K562 (cell line): Measurements from ENCODE around the gene ACE. TPM values are rescaled to one million over a fixed set of nuclear protein-coding genes. Genes with fewer than 3 reads are reported as not detected.
A peak's percentile ranks its signal among the peaks of the same experiment; 100 is the strongest.

Experiments
- CREB1 ChIP-seq, 2 experiments: sonication (generic) in 1 of 2; formaldehyde crosslinking in 1 of 2; IDR thresholded peaks; 2 replicates each; pipeline versions ENCODE4 v1.6.1 to v1.8.0; 2012 to 2022; ENCODE audit warnings: inconsistent platforms in 1 of 2, mild to moderate bottlenecking in 1 of 2, missing genetic modification reagents in 1 of 2, moderate library complexity in 1 of 2
- E2F6 ChIP-seq, 2 experiments: IDR thresholded peaks; 2 replicates each; pipeline ENCODE4 v1.6.1; 2011; ENCODE audit warnings: borderline replicate concordance in 1 of 2, control low read depth in 1 of 2, low read depth in 1 of 2, low read length in 1 of 2, mild to moderate bottlenecking in 1 of 2, mixed read lengths in 1 of 2, moderate library complexity in 1 of 2; ENCODE audit not compliant: insufficient read depth in 1 of 2, insufficient read length in 1 of 2, poor library complexity in 1 of 2, severe bottlenecking in 1 of 2; ENCODE audit errors: extremely low read depth in 1 of 2
- EGR1 ChIP-seq: fragments of 450-650 bp; conservative IDR thresholded peaks from 2 replicates; pipeline ENCODE4 v1.6.1; 2017; ENCODE audit warnings: mild to moderate bottlenecking
- KAT2B ChIP-seq: IDR thresholded peaks from one replicate; pipeline ENCODE4 v1.6.1; 2012; ENCODE audit warnings: low read depth, mild to moderate bottlenecking, control low read depth, inconsistent platforms, low read length, moderate library complexity
- L3MBTL2 ChIP-seq: fragments of 450-650 bp; IDR thresholded peaks from 2 replicates; pipeline ENCODE4 v1.6.1; 2016; ENCODE audit warnings: mild to moderate bottlenecking, moderate library complexity
- MEIS2 ChIP-seq: fragments of 450-650 bp; IDR thresholded peaks from 2 replicates; pipeline ENCODE4 v1.6.1; 2014; ENCODE audit warnings: mild to moderate bottlenecking; ENCODE audit not compliant: partially characterized antibody
- MTA2 ChIP-seq: fragments of 450-650 bp; IDR thresholded peaks from 2 replicates; pipeline ENCODE4 v1.6.1; 2016; ENCODE audit warnings: low read depth
- TAF15 ChIP-seq: fragments of 200-400 bp; formaldehyde crosslinking; IDR thresholded peaks from 2 replicates; pipeline ENCODE4 v1.6.1; 2017; ENCODE audit warnings: mild to moderate bottlenecking, low read depth, low read length, moderate library complexity
- TRIM28 ChIP-seq: fragments of 450-650 bp; IDR thresholded peaks from 2 replicates; pipeline ENCODE4 v1.6.1; 2017
- ZNF175 ChIP-seq: fragments of 200-800 bp; sonication (Bioruptor generic); IDR thresholded peaks from 2 replicates; pipeline ENCODE4 v1.6.1; 2016; ENCODE audit warnings: low read depth, mild to moderate bottlenecking, missing genetic modification characterization, missing compliant biosample characterization
- ZNF583 ChIP-seq: fragments of 250-450 bp; sonication (Bioruptor Pico); IDR thresholded peaks from 2 replicates; pipeline ENCODE4 v1.4.0; 2020
- ZNF644 ChIP-seq: fragments of 200-800 bp; sonication (Bioruptor generic); IDR thresholded peaks from 2 replicates; pipeline ENCODE4 v1.6.1; 2016; ENCODE audit warnings: low read depth, missing genetic modification characterization, missing compliant biosample characterization
- polyA plus RNA-seq, 8 experiments: library from polyadenylated mRNA; depleted of rRNA in 4 of 8; stranded (reverse) in 5 of 8; unstranded in 3 of 8; fragments of >200 nt; fragmentation: Nextera tagmentation in 2 of 8; fragmentation: Illumina TruSeq in 1 of 8; extraction: Ambion mirVana in 2 of 8; extraction: Trizol in 1 of 8; gene quantifications; 2 replicates each; pipeline versions ENCODE4 v1.2.1 to v1.2.3, GENCODE V29; 2011 to 2014; ENCODE audit warnings: inconsistent platforms in 1 of 8, missing spikeins in 1 of 8
- total RNA-seq, 7 experiments: library from RNA; depleted of rRNA in 6 of 7; stranded (reverse); fragments of >200 nt in 6 of 7; fragmentation: Illumina TruSeq in 2 of 7; extraction: Trizol in 2 of 7; gene quantifications; 2 replicates each; pipeline versions ENCODE4 v1.2.1 to v1.2.3, GENCODE V29; 2011 to 2021; ENCODE audit warnings: low replicate concordance in 1 of 7
- TF ChIP-seq, protein P1 (sequence below): fragments of 450-650 bp; IDR thresholded peaks from 2 replicates; pipeline ENCODE4 v1.6.1; 2016; ENCODE audit warnings: mild to moderate bottlenecking, moderate library complexity
- TF ChIP-seq, protein P2 (sequence below): fragments of 450-650 bp; IDR thresholded peaks from 2 replicates; pipeline ENCODE4 v1.6.1; 2016; ENCODE audit warnings: borderline replicate concordance

Gene ACE
- total and polyA plus RNA-seq, 9 of the 15 experiments (the other 6 are each of a cell fraction or from before 2014, with no cell fraction given), result 0.07 to 2.5 (median 0.47) TPM; not detected in 1

- TF ChIP-seq, protein P1, sequence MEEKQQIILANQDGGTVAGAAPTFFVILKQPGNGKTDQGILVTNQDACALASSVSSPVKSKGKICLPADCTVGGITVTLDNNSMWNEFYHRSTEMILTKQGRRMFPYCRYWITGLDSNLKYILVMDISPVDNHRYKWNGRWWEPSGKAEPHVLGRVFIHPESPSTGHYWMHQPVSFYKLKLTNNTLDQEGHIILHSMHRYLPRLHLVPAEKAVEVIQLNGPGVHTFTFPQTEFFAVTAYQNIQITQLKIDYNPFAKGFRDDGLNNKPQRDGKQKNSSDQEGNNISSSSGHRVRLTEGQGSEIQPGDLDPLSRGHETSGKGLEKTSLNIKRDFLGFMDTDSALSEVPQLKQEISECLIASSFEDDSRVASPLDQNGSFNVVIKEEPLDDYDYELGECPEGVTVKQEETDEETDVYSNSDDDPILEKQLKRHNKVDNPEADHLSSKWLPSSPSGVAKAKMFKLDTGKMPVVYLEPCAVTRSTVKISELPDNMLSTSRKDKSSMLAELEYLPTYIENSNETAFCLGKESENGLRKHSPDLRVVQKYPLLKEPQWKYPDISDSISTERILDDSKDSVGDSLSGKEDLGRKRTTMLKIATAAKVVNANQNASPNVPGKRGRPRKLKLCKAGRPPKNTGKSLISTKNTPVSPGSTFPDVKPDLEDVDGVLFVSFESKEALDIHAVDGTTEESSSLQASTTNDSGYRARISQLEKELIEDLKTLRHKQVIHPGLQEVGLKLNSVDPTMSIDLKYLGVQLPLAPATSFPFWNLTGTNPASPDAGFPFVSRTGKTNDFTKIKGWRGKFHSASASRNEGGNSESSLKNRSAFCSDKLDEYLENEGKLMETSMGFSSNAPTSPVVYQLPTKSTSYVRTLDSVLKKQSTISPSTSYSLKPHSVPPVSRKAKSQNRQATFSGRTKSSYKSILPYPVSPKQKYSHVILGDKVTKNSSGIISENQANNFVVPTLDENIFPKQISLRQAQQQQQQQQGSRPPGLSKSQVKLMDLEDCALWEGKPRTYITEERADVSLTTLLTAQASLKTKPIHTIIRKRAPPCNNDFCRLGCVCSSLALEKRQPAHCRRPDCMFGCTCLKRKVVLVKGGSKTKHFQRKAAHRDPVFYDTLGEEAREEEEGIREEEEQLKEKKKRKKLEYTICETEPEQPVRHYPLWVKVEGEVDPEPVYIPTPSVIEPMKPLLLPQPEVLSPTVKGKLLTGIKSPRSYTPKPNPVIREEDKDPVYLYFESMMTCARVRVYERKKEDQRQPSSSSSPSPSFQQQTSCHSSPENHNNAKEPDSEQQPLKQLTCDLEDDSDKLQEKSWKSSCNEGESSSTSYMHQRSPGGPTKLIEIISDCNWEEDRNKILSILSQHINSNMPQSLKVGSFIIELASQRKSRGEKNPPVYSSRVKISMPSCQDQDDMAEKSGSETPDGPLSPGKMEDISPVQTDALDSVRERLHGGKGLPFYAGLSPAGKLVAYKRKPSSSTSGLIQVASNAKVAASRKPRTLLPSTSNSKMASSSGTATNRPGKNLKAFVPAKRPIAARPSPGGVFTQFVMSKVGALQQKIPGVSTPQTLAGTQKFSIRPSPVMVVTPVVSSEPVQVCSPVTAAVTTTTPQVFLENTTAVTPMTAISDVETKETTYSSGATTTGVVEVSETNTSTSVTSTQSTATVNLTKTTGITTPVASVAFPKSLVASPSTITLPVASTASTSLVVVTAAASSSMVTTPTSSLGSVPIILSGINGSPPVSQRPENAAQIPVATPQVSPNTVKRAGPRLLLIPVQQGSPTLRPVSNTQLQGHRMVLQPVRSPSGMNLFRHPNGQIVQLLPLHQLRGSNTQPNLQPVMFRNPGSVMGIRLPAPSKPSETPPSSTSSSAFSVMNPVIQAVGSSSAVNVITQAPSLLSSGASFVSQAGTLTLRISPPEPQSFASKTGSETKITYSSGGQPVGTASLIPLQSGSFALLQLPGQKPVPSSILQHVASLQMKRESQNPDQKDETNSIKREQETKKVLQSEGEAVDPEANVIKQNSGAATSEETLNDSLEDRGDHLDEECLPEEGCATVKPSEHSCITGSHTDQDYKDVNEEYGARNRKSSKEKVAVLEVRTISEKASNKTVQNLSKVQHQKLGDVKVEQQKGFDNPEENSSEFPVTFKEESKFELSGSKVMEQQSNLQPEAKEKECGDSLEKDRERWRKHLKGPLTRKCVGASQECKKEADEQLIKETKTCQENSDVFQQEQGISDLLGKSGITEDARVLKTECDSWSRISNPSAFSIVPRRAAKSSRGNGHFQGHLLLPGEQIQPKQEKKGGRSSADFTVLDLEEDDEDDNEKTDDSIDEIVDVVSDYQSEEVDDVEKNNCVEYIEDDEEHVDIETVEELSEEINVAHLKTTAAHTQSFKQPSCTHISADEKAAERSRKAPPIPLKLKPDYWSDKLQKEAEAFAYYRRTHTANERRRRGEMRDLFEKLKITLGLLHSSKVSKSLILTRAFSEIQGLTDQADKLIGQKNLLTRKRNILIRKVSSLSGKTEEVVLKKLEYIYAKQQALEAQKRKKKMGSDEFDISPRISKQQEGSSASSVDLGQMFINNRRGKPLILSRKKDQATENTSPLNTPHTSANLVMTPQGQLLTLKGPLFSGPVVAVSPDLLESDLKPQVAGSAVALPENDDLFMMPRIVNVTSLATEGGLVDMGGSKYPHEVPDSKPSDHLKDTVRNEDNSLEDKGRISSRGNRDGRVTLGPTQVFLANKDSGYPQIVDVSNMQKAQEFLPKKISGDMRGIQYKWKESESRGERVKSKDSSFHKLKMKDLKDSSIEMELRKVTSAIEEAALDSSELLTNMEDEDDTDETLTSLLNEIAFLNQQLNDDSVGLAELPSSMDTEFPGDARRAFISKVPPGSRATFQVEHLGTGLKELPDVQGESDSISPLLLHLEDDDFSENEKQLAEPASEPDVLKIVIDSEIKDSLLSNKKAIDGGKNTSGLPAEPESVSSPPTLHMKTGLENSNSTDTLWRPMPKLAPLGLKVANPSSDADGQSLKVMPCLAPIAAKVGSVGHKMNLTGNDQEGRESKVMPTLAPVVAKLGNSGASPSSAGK, result peak; percentile 43; the same call in 1 of the 2 replicates
- TF ChIP-seq, protein P2, sequence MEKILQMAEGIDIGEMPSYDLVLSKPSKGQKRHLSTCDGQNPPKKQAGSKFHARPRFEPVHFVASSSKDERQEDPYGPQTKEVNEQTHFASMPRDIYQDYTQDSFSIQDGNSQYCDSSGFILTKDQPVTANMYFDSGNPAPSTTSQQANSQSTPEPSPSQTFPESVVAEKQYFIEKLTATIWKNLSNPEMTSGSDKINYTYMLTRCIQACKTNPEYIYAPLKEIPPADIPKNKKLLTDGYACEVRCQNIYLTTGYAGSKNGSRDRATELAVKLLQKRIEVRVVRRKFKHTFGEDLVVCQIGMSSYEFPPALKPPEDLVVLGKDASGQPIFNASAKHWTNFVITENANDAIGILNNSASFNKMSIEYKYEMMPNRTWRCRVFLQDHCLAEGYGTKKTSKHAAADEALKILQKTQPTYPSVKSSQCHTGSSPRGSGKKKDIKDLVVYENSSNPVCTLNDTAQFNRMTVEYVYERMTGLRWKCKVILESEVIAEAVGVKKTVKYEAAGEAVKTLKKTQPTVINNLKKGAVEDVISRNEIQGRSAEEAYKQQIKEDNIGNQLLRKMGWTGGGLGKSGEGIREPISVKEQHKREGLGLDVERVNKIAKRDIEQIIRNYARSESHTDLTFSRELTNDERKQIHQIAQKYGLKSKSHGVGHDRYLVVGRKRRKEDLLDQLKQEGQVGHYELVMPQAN, result no peak
- TF ChIP-seq TAF15 (no peak), ZNF644 (no peak), ZNF175 (CRISPR knock-in tag) (no peak), L3MBTL2 (peak; percentile 43; the same call in 1 of the 2 replicates), KAT2B (no peak), E2F6 (IDR thresholded peaks at IDR 0.05; ENCODE audit: borderline replicate concordance in 1 of 2, extremely low read depth in 1 of 2, insufficient read depth in 1 of 2, insufficient read length in 1 of 2, low read depth in 1 of 2, low read length in 1 of 2, poor library complexity in 1 of 2, severe bottlenecking in 1 of 2) (peak in 1 of 2 experiments; percentile 39), CREB1 (IDR thresholded peaks at IDR 0.05) (no peak), CREB1 (CRISPR knock-in tag; IDR thresholded peaks at IDR 0.05) (0 out of 2 replicates have a peak, but pooled peaks have one; percentile 21), TRIM28 (no peak), MEIS2 (no peak), EGR1 (no peak), MTA2 (no peak), ZNF583 (CRISPR knock-in tag) (no peak)
These were observed 26.3 kb upstream of the ACE start (continued) for GRCh38 chr17:63450551-63450950.
